GM23338 (cell line): ENCODE results near the gene RIF1. TPM values are rescaled to one million over a fixed set of nuclear protein-coding genes. Genes with fewer than 3 reads are reported as not detected.

Experiments
- ATAC-seq: fragments of 200-7000 bp; cut with Tn5 transposase; 3 replicates; pipeline ENCODE4 v1.9.1; 2020
- DNase-seq: peaks from one replicate; pipeline ENCODE4 v3.0.0-alpha.2; 2015; ENCODE audit warnings: low spot score
- H2AFZ ChIP-seq: fragments of 200-600 bp; sonication (generic); 2 replicates; pipeline ENCODE4 v1.8.0; 2016; ENCODE audit warnings: antibody characterized with exemption, mild to moderate bottlenecking, moderate library complexity
- H3F3A ChIP-seq: fragments of 200-600 bp; sonication (generic); replicated peaks from 2 replicates; pipeline ENCODE4 v1.8.0; 2017; ENCODE audit warnings: antibody characterized with exemption, mixed run types, low read depth
- H3K27ac ChIP-seq: fragments of 200-600 bp; sonication (generic); 2 replicates; pipeline ENCODE4 v1.6.1; 2016; ENCODE audit warnings: low read depth
- H3K27me3 ChIP-seq: fragments of 200-600 bp; sonication (generic); 2 replicates; pipeline ENCODE4 v1.8.0; 2016; ENCODE audit warnings: mild to moderate bottlenecking, mixed run types, moderate library complexity; ENCODE audit not compliant: insufficient read depth
- H3K36me3 ChIP-seq: fragments of 200-600 bp; sonication (generic); 2 replicates; pipeline ENCODE4 v1.8.0; 2016; ENCODE audit warnings: mild to moderate bottlenecking; ENCODE audit not compliant: insufficient read depth
- H3K4me1 ChIP-seq: fragments of 200-600 bp; sonication (generic); 2 replicates; pipeline ENCODE4 v1.8.0; 2016; ENCODE audit warnings: mild to moderate bottlenecking, moderate library complexity; ENCODE audit not compliant: insufficient read depth
- H3K4me2 ChIP-seq: fragments of 200-600 bp; sonication (generic); 2 replicates; pipeline ENCODE4 v1.7.1; 2017; ENCODE audit warnings: mixed run types
- H3K4me3 ChIP-seq: fragments of 200-600 bp; sonication (generic); 2 replicates; pipeline ENCODE4 v1.6.1; 2016; ENCODE audit warnings: mixed run types
- H3K79me2 ChIP-seq: fragments of 200-600 bp; sonication (generic); replicated peaks from 2 replicates; pipeline ENCODE4 v1.8.0; 2017; ENCODE audit warnings: mild to moderate bottlenecking; ENCODE audit not compliant: insufficient read depth
- H3K9me2 ChIP-seq: fragments of 200-600 bp; sonication (generic); 2 replicates; pipeline ENCODE4 v1.8.0; 2017; ENCODE audit not compliant: insufficient read depth
- H4K20me1 ChIP-seq: fragments of 200-600 bp; sonication (generic); replicated peaks from 2 replicates; pipeline ENCODE4 v1.8.0; 2017; ENCODE audit warnings: mild to moderate bottlenecking; ENCODE audit not compliant: insufficient read depth
- H3K27ac Mint-ChIP-seq: 2 replicates; pipeline ENCODE4 v1.8.0; 2020; ENCODE audit warnings: inconsistent platforms, mild to moderate bottlenecking, moderate library complexity, mixed read lengths
- H3K27me3 Mint-ChIP-seq: 3 replicates; pipeline ENCODE4 v1.8.0; 2022; ENCODE audit warnings: low read depth, mild to moderate bottlenecking, moderate library complexity, mixed read lengths, inconsistent platforms; ENCODE audit not compliant: insufficient read depth, poor library complexity
- H3K36me3 Mint-ChIP-seq: 3 replicates; pipeline ENCODE4 v1.8.0; 2021; ENCODE audit warnings: low read depth, mild to moderate bottlenecking, inconsistent platforms, moderate library complexity, mixed read lengths
- H3K4me1 Mint-ChIP-seq: 3 replicates; pipeline ENCODE4 v1.8.0; 2020; ENCODE audit warnings: mild to moderate bottlenecking, inconsistent platforms, mixed read lengths
- H3K4me3 Mint-ChIP-seq: 3 replicates; pipeline ENCODE4 v1.8.0; 2021; ENCODE audit warnings: moderate library complexity, mild to moderate bottlenecking, inconsistent platforms, mixed read lengths
- H3K9me3 Mint-ChIP-seq: 3 replicates; pipeline ENCODE4 v1.8.0; 2020; ENCODE audit warnings: moderate library complexity, mild to moderate bottlenecking, inconsistent platforms, mixed read lengths
- CREB1 ChIP-seq: fragments of 250-450 bp; sonication (Bioruptor Pico); IDR thresholded peaks from 2 replicates; pipeline ENCODE4 v1.5.0; 2020; ENCODE audit warnings: low read depth, mild to moderate bottlenecking, moderate library complexity
- EZH2 ChIP-seq: fragments of 200-600 bp; sonication (generic); IDR thresholded peaks from one replicate; pipeline ENCODE4 v1.8.0; 2017; ENCODE audit warnings: antibody characterized with exemption, mild to moderate bottlenecking, low read depth; ENCODE audit not compliant: unreplicated experiment
- EZH2phosphoT487 ChIP-seq: fragments of 200-600 bp; sonication (generic); IDR thresholded peaks from one replicate; pipeline ENCODE4 v1.8.1; 2018; ENCODE audit warnings: antibody characterized with exemption; ENCODE audit not compliant: unreplicated experiment
- JUNB ChIP-seq: IDR thresholded peaks from one replicate; pipeline ENCODE4 v1.6.1; 2016; ENCODE audit warnings: antibody characterized with exemption; ENCODE audit not compliant: unreplicated experiment
- NANOG ChIP-seq: IDR thresholded peaks from 2 replicates; pipeline ENCODE4 v1.6.1; 2016; ENCODE audit warnings: antibody characterized with exemption, borderline replicate concordance
- POLR2AphosphoS5 ChIP-seq: IDR thresholded peaks from 2 replicates; pipeline ENCODE4 v1.6.1; 2016; ENCODE audit warnings: antibody characterized with exemption, low read depth
- STAT1 ChIP-seq: IDR thresholded peaks from one replicate; pipeline ENCODE4 v1.6.1; 2016; ENCODE audit warnings: antibody characterized with exemption; ENCODE audit not compliant: unreplicated experiment
- ZNF114 ChIP-seq: fragments of 250-450 bp; sonication (Bioruptor Pico); IDR thresholded peaks from 2 replicates; pipeline ENCODE4 v1.5.0; 2020; ENCODE audit warnings: mild to moderate bottlenecking, moderate library complexity
- ZNF331 ChIP-seq: fragments of 250-450 bp; sonication (Bioruptor Pico); IDR thresholded peaks from 2 replicates; pipeline ENCODE4 v1.5.0; 2020; ENCODE audit warnings: low read depth, mild to moderate bottlenecking, moderate library complexity
- polyA plus RNA-seq: library from polyadenylated mRNA; unstranded; fragments of >200 nt; fragmentation: Nextera tagmentation; extraction: Ambion mirVana; gene quantifications from 2 replicates; pipeline ENCODE4 v1.2.1, GENCODE V29; 2016
- total RNA-seq: library from RNA; depleted of rRNA; stranded (reverse); fragments of >200 nt; shearing (Covaris generic); gene quantifications from 2 replicates; pipeline ENCODE4 v1.2.3, GENCODE V29; 2014
- TF ChIP-seq, protein P1 (sequence below): IDR thresholded peaks from one replicate; pipeline ENCODE4 v1.6.1; 2018; ENCODE audit warnings: antibody characterized with exemption; ENCODE audit not compliant: unreplicated experiment

Gene RIF1
- total and polyA plus RNA-seq, 2 experiments from 2014 or later = 68.5 to 134 TPM

DNA sequence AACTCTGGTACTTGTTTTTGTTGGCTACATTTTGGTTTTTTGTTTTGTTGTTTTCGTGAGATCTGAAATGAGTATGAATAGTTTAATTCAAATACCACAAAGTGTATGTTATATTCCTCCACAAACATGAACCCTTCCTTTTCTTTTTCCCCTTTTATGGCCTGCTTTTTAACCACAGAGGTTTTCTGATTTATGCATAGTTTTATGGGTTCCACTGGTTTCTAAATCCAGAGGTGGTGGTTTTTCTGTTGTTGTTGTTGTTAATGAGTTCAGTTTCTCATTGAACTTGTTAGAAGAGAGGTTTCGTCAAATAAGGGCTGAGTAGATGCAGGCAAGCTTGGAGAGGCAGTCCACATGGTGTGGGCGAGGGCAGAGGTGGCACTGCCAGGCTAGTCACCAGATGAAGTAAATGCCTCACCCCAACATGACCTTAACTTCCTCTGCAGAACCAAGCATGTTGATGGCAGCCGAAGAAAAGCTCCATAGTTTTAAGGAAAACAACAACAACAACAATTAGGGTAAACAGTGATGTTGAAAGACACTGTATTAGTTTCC is 72.5 kb downstream of the RIF1 start:
- Histone ChIP-seq H3K27me3 (no peaks in the 10 kb centered on the region), H4K20me1 (peaks cover 15% of the 10 kb centered on the region; the same call in 1 of the 2 replicates), H3K27ac (no peak overlapping the region), H3F3A (no peaks in the 10 kb centered on the region), H3K4me3 (no peak overlapping the region), H3K4me1 (no peaks in the 10 kb centered on the region), H2AFZ (no peak overlapping the region), H3K36me3 (peaks cover 7% of the 10 kb centered on the region; the same call in 1 of the 2 replicates), H3K9me2 (no peaks in the 10 kb centered on the region), H3K4me2 (no peak overlapping the region), H3K79me2 (no peaks in the 10 kb centered on the region; the same call in 1 of the 2 replicates)
- ATAC-seq (no peak), DNase-seq (no peak)
- Mint-ChIP-seq H3K4me3 (no peak overlapping the region), H3K27me3 (no peaks in the 10 kb centered on the region), H3K27ac (no peak overlapping the region), H3K36me3 (peaks cover 48% of the 10 kb centered on the region), H3K4me1 (no peaks in the 10 kb centered on the region), H3K9me3 (no peaks in the 10 kb centered on the region)
- TF ChIP-seq NANOG (no peak), JUNB (no peak)

DNA sequence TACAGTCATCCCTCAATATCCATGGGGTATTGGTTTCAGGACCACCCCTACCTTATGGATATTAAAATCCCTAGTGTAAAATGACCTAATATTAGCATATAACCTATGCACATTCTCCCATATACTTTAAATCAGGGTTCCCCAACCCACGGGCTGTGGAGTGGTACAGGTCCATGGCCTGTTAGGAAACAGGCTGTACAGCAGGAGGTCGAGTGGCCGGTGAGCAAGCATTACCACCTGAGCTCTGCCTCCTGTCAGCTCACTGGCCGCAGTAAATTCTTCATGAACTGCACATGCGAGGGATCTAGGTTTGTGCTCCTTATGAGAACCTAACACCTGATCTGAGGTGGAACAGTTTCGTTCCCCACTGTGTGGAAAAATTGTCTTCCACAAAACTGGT is 73.8 kb downstream of the RIF1 start:
- Histone ChIP-seq H3K4me1 (no peaks in the 10 kb centered on the region), H3K4me3 (no peak overlapping the region), H3F3A (no peaks in the 10 kb centered on the region), H3K27ac (peak overlapping the region; percentile 15; the same call in 1 of the 2 replicates), H3K9me2 (no peaks in the 10 kb centered on the region), H3K36me3 (0 out of 2 replicates have a peak, but pooled peaks cover 7% of the 10 kb centered on the region), H3K79me2 (no peaks in the 10 kb centered on the region; the same call in 1 of the 2 replicates), H3K27me3 (no peaks in the 10 kb centered on the region), H3K4me2 (no peak overlapping the region), H4K20me1 (peaks cover 11% of the 10 kb centered on the region; the same call in 1 of the 2 replicates), H2AFZ (no peak overlapping the region)
- H3K27ac Mint-ChIP-seq = no peak overlapping the region
- H3K27me3 Mint-ChIP-seq = no peaks in the 10 kb centered on the region
- no peak overlapping the region for H3K4me3 Mint-ChIP-seq
- no peak for TF ChIP-seq JUNB
- no peak for TF ChIP-seq STAT1
- TF ChIP-seq POLR2AphosphoS5 = no peak
- TF ChIP-seq, protein P1, sequence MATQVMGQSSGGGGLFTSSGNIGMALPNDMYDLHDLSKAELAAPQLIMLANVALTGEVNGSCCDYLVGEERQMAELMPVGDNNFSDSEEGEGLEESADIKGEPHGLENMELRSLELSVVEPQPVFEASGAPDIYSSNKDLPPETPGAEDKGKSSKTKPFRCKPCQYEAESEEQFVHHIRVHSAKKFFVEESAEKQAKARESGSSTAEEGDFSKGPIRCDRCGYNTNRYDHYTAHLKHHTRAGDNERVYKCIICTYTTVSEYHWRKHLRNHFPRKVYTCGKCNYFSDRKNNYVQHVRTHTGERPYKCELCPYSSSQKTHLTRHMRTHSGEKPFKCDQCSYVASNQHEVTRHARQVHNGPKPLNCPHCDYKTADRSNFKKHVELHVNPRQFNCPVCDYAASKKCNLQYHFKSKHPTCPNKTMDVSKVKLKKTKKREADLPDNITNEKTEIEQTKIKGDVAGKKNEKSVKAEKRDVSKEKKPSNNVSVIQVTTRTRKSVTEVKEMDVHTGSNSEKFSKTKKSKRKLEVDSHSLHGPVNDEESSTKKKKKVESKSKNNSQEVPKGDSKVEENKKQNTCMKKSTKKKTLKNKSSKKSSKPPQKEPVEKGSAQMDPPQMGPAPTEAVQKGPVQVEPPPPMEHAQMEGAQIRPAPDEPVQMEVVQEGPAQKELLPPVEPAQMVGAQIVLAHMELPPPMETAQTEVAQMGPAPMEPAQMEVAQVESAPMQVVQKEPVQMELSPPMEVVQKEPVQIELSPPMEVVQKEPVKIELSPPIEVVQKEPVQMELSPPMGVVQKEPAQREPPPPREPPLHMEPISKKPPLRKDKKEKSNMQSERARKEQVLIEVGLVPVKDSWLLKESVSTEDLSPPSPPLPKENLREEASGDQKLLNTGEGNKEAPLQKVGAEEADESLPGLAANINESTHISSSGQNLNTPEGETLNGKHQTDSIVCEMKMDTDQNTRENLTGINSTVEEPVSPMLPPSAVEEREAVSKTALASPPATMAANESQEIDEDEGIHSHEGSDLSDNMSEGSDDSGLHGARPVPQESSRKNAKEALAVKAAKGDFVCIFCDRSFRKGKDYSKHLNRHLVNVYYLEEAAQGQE = no peak
- no peak for TF ChIP-seq ZNF114
- no peak for TF ChIP-seq ZNF331 (CRISPR knock-in tag)
- no peaks in the 10 kb centered on the region for H3K9me3 Mint-ChIP-seq
- no peaks in the 10 kb centered on the region for H3K4me1 Mint-ChIP-seq
- ATAC-seq (peak; percentile 21; the same call in 1 of the 3 replicates), DNase-seq (no peak)
- H3K36me3 Mint-ChIP-seq = peaks cover 36% of the 10 kb centered on the region

DNA sequence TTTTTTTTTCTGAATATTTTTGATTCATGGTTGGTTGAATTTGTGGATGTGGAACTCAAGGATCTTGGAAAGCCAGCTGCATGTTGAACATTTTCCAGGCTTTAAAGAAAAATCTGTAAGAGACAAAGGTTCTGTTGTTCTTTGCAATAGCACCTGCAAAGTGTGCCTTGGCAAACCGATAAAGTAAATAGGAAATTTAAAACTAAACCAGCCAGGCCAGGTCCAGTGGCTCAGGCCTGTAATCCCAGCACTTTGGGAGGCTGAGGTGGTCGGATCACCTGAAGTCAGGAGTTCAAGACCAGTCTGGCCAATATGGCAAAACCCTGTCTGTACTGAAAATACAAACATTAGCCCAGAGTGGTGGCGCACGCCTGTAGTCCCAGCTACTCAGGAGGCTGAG is 74.4 kb downstream of the RIF1 start:
- Histone ChIP-seq H3K4me1 (no peaks in the 10 kb centered on the region), H3K4me2 (no peak overlapping the region), H3K4me3 (no peak overlapping the region), H3K27ac (no peak overlapping the region), H3F3A (no peaks in the 10 kb centered on the region), H3K27me3 (no peaks in the 10 kb centered on the region), H3K79me2 (no peaks in the 10 kb centered on the region), H2AFZ (no peak overlapping the region), H4K20me1 (peaks cover 9% of the 10 kb centered on the region; the same call in 1 of the 2 replicates), H3K9me2 (no peaks in the 10 kb centered on the region), H3K36me3 (0 out of 2 replicates have a peak, but pooled peaks cover 7% of the 10 kb centered on the region)
- no peaks in the 10 kb centered on the region for H3K9me3 Mint-ChIP-seq
- no peaks in the 10 kb centered on the region for H3K27me3 Mint-ChIP-seq
- no peaks in the 10 kb centered on the region for H3K4me1 Mint-ChIP-seq
- H3K27ac Mint-ChIP-seq = no peak overlapping the region
- no peak for DNase-seq
- no peak overlapping the region for H3K4me3 Mint-ChIP-seq
- peaks cover 32% of the 10 kb centered on the region for H3K36me3 Mint-ChIP-seq
- no peak for ATAC-seq
- TF ChIP-seq, protein P1 = no peak
- no peak for TF ChIP-seq EZH2phosphoT487
- no peak for TF ChIP-seq CREB1
- no peak for TF ChIP-seq POLR2AphosphoS5
- no peak for TF ChIP-seq ZNF331 (CRISPR knock-in tag)
- TF ChIP-seq EZH2 = no peak
